LHCN-M2 (cell line): ENCODE measurements around the gene TCF7L2. TPM values are rescaled to one million over a fixed set of nuclear protein-coding genes. Genes with fewer than 3 reads are reported as not detected.

ENCODE experiments used
- DNase-seq: peaks from one replicate; pipeline ENCODE4 v3.0.0-alpha.2; 2012; ENCODE audit warnings: low read depth
- total RNA-seq: library from RNA; depleted of rRNA; stranded (reverse); fragments of >200 nt; gene quantifications from 2 replicates; pipeline ENCODE4 v1.2.3, GENCODE V29; 2014

TCF7L2 gene
- total RNA-seq, 1 experiment from 2014 or later = 3.4 TPM

DNA sequence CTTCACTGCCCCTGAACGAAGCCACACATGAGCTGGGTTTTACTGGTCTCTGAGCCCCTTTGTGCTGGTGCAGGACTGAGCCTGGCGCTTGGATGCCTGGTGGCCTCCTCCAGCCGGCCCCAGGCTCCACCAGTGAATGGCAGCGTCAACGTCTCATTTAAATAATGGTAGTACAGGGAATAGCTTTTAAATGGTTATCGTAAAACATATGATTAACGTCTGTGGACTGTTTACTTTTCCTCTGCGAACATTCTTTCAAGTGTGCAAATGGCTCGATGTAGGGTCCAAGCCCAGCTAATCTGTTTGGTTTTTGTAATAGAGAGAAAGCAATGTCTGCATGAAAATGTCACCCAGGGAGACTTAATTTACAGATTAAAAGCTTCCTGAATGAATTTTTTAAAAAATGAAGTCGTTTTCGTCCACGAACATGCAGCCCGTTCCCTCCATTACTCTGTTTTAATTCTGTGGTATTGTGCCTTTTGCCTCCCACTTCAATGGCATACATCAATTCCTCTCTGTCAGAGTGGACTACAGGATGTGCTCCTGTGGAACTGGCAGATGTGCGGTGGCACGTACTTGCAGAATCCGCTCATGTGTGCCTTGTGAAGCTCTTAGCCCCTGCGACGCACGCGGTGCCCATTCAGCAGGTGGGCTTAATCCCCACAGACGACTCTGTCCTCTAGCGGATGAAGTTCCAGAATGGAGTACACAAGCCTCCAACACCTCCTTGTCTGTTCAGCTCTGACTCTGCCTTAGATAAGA, 192.7 kb downstream of the TCF7L2 start:
- DNase-seq = no peak

- DNase-seq = no peak
Measured at GRCh38 chr10:113144576-113144975, 194.5 kb downstream of the TCF7L2 start.

GRCh38 chr10:113148071-113148825, 198.2 kb downstream of the TCF7L2 start:
- DNase-seq = no peak

DNA sequence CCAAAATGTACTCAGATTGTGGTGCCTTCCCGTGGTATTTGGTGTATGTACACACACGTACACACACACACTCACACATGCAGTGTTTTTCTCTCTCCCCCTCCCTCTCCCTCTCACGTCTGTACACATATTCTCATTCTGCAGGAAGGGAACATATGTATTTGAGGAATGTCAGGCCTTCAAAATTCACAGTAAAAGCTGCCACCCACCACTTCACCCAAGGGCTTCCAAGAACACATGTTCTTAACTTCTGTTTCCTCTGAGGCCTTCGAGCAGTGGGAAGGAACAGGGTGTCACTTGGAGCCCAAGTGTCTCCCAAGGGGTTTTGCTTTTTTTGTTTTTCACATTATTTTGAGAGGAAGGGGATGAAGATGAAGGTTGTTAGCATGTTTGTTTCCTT, 198.9 kb downstream of the TCF7L2 start:
- no peak for DNase-seq

- no peak for DNase-seq
Measured at GRCh38 chr10:113149626-113150025, 199.6 kb downstream of the TCF7L2 start.

DNA sequence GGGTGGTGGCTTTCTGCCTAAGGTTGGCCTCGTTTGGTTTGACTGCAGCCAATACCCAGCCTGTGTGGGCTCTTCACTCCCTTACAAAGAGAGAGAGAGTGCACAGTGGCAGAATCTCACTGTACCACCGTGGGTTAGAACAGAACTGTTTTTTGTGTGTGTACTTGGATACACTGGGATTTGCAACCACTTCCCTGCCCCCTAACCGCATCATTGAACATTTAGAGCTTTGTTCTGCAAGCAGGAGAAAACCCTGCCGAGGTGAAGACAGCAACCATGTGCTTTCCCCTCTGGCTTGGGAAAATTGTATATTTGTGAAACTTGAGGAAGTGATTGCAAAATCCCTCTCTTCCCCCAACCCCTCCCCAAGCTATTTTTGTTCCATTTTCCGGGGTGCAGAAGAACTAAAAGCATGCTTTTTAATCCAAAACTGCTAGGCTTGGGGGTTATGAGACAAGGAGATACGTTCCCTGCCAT, 201.2 kb downstream of the TCF7L2 start:
- no peak for DNase-seq

- DNase-seq = no peak
Measured at GRCh38 chr10:113153493-113154102, 203.6 kb downstream of the TCF7L2 start.

DNA sequence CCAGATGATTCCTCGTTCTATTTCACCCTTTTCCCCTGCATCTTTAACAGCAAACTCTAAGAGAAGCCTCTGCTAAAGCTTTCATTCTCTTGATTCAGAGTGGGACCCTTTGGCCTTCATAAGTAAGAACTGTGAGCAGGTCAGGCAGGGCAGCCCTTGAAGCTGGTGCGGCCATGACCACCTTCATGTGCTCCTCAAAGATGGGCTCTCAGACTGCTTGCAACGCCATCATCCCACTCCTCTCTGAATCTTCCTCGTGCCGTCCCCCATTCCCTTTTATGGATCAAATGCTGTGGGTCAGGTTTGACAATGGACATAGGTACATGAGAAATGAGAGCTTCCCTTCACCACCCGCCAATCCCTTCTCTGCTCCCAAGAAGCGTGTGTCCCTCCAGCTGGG, 207.4 kb downstream of the TCF7L2 start:
- DNase-seq = no peak

- no peak for DNase-seq
Measured at GRCh38 chr10:113158183-113158582, 208.1 kb downstream of the TCF7L2 start.

DNA sequence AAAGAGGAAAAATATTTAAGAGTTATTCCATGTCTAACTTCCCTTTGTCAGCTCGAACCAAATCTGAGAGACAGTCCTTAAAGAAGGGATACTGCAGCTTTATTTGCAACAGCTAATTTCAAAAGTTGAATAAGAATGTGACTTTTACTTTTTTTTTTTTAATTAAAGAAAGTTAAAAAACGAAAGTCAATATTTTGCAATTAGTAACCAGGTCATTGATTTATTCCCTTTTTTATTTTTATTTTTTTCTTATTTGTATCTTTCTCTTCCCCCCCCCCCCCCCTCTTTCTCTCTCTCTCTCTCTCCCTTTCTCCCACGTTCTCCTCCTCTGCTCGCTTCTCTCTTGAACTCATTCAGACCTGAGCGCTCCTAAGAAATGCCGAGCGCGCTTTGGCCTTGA, 209.5 kb downstream of the TCF7L2 start:
- DNase-seq = no peak

GRCh38 chr10:113160641-113161040, 210.6 kb downstream of the TCF7L2 start:
- no peak for DNase-seq

- no peak for DNase-seq
Measured at GRCh38 chr10:113161066-113161465, 211.0 kb downstream of the TCF7L2 start.

GRCh38 chr10:113162960-113163359, 212.9 kb downstream of the TCF7L2 start:
- DNase-seq = peak; percentile 11

GRCh38 chr10:113165673-113166072, 215.6 kb downstream of the TCF7L2 start:
- no peak for DNase-seq

GRCh38 chr10:113167702-113168101, 217.7 kb downstream of the TCF7L2 start:
- no peak for DNase-seq

DNA sequence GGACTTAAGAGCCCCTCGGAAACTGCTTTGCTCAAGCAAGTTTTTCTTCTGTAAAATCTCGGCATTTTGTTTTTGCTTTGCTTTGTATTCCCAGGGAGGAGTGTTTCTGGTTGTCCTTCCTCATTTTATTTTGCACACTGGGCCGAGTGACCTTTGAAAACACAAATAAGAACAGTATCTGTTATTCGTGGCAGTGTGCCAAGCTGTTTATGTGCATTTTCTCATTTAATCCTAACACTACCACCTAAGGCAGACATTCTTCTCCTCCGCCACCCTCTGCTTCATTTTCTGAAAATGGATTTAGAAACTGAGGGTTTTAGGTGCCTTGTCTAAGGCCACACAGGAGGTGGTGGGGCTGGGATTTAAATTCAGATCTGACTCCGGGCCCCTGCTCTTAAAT, 218.5 kb downstream of the TCF7L2 start:
- DNase-seq = no peak

DNA sequence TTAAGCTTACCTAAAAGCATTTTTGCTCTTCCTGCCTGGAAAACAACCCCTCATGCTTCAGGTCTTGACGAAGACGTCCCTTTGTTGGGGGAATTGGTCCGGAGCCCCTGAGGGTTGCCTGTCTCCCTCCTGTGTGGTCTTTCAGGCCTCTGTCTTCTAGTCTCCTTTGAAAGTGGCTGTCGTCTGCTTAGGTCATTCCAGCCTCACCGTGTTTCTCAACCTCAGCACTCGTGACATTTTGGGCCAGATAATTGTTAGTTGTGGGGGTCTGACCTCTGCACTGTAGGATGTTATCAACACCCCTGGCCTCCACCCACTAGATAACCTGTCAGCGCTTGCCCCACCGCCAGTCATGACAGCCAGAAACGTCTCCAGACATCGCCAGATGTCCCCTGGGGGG, 219.1 kb downstream of the TCF7L2 start:
- DNase-seq = no peak

DNA sequence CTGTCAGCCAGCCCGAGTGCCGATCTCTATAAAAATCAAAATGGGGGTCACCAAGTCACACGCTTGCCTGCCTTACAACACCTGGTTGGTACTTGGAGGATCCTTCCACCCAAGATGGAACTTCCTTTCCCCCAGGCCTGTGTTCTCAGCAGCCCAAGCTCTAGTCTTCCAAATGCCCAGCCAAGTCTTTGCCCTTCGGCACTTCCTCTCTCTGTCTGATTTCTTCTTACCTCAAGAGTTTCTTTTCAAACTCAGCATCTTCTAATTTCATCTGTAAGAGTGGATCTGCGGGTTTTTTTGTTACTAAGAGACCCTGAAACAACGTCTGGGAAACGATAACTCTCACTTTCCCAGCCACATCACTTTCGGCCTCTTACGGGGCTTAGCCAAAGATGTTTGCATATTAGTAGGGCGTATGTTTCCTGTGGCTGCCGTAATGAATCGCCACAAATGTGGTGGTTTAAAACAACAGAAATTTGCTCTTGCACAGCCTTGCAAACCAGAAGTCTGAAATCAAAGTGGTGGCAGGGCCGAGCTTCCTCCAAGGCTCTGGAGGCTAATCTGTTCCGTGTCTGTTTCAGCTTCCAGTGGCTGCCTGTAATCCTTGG, 219.9 kb downstream of the TCF7L2 start:
- no peak for DNase-seq

DNA sequence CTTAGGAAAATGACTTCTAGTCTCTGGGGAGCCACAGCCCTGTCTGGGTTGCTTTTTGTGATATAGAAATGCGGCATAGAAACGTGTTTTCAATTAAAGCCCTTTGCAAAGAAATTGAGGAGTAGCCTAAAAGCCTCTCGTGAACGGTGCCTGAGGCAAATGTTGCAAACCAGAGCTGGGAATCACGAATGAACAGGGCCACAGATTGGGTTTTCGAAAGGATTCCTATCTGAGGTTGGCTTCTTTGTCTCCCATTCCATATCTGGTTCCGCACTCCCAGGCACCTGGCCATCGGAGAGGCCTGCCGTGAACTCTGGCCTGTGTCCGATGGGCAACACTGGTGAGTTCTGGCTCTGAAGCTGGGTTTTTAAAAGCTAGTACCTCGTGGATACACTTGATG, 221.6 kb downstream of the TCF7L2 start:
- no peak for DNase-seq

DNA sequence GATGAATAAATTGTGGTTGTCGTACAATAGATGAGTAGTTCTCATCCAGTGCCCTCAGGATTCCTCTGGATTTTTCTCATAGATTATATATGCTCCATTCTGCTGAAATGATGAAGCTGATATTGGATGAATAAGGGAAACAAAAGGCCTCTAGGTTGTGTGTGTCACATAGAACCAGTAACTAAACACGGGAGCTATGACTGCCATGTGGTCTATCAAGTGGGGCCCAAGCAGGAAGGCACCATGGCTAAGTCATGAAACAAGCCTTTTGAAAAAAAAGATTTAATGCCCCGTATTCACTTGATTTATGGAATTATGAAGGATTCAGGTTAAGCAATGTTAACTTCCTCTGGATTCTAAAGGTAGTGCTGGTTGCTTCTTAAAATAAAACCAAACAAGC, 225.1 kb downstream of the TCF7L2 start:
- no peak for DNase-seq

DNA sequence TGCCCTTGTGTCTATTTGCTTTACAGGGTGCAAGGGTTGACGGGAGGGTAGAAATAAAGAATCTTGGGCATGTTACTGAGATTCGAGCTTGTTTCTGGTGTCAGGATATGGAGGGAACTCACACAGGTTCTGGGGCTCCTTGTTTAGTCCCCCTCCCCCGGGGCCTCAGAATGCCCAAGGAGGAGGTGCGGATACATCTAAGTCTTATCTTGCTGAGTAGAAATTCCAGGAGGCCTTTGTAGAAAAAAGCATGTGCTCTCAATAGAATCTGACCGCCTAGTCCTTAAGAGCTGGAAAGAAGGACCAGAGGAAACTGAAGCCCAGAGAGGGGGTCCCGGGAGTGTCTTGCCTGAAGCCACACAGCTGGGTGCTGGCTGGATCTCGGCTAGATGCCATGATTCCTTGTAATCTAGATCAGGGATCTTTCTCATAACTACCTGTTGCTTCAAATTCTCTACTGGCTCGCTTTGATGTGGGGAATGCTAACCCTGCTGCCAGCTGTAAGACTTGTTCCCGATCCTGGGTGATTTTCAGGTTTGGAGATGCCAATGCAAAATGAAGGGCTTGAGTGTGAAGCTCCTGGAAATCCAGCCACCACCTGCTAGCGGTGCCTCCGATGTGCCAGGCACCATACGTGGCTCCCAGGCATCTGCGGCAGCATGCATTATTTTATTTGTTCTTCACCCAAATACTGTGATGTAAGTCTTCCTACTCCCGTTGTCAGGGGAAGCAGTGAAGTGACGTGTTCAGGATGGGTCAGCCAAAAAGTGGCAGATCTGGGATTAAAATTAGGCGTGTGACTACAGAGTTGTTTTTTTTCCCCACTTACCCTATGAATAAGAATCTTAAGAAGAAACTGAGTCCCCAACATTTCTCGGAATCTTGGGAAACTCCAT, 226.0 kb downstream of the TCF7L2 start:
- DNase-seq = no peak
